NCI-H2081 (cell line): Measurements from ENCODE around the gene QRICH2.
A peak's percentile ranks its signal among the peaks of the same experiment; 100 is the strongest.
"Not testable (repeated sequence)": the region's sequence is repeated elsewhere in the genome, so short reads cannot be mapped to it uniquely, and the experiment has no call there.

Source experiments
- DNase-seq, 2 experiments: peaks; one replicate each; lab custom pipeline; 2025; lab: John Stamatoyannopoulos, UW

QRICH2 gene, protein sequence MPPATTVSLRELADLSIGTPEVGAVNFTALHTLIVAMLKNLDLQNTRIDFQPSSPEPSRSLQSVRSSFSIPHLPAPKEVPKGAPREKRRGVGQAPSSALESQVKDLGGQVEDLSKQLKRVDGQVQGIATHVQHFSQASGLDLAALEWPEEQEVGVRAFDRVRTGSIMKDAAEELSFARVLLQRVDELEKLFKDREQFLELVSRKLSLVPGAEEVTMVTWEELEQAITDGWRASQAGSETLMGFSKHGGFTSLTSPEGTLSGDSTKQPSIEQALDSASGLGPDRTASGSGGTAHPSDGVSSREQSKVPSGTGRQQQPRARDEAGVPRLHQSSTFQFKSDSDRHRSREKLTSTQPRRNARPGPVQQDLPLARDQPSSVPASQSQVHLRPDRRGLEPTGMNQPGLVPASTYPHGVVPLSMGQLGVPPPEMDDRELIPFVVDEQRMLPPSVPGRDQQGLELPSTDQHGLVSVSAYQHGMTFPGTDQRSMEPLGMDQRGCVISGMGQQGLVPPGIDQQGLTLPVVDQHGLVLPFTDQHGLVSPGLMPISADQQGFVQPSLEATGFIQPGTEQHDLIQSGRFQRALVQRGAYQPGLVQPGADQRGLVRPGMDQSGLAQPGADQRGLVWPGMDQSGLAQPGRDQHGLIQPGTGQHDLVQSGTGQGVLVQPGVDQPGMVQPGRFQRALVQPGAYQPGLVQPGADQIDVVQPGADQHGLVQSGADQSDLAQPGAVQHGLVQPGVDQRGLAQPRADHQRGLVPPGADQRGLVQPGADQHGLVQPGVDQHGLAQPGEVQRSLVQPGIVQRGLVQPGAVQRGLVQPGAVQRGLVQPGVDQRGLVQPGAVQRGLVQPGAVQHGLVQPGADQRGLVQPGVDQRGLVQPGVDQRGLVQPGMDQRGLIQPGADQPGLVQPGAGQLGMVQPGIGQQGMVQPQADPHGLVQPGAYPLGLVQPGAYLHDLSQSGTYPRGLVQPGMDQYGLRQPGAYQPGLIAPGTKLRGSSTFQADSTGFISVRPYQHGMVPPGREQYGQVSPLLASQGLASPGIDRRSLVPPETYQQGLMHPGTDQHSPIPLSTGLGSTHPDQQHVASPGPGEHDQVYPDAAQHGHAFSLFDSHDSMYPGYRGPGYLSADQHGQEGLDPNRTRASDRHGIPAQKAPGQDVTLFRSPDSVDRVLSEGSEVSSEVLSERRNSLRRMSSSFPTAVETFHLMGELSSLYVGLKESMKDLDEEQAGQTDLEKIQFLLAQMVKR (N-terminal part only)

DNA sequence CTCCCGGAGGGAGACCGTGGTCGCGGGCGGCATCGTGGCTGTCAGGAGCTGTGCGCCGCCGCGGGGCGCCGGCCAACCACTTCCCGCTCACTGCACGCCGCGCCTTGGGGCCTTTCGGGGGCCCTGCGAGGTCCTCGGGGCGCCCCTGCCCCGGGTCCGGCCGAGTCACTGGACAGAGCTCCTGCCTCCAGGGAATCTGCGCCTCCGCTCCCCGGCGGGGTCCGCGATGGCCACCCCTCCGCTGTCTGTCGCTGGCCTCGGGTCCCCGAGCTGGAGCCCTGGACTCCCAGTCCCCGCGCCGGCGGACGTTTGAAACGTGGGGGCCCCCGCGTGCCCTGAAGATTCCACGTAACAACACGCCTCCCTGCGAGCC, at the start of gene QRICH2:
Gene QRICH2, minus strand, starts transcription at position 311 of the 373 bp plus-strand sequence. Its CDS starts 278 bp downstream, at position 33.
- no peak for DNase-seq

DNA sequence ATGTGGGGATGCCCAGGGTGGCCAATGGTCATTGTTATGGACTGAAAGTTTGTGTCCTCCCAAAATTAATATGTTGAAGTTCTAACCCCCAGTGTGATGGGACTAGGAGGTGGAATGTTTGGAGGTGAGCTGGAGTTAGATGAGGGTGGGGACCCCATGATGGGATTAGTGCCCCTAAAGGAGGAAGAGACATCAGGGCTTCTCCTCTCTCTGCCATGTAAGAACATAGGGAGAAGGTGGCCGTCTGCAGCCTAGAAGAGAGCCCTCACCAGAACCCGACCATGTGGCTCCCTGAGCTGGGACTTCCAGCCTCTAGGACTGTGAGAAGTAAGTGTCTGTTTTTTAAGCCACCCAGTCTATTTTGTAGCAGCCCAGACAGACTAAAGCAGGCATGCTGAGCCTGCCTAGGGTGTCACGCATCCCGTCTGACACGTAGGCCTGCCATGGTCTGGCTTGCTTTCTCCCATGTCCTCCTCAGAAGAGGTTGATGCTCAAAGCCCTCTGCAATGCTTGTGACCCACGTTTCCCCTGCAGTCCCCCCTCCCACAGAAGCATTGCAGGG, 49.6 kb upstream of the QRICH2 start:
- DNase-seq = no peak

DNA sequence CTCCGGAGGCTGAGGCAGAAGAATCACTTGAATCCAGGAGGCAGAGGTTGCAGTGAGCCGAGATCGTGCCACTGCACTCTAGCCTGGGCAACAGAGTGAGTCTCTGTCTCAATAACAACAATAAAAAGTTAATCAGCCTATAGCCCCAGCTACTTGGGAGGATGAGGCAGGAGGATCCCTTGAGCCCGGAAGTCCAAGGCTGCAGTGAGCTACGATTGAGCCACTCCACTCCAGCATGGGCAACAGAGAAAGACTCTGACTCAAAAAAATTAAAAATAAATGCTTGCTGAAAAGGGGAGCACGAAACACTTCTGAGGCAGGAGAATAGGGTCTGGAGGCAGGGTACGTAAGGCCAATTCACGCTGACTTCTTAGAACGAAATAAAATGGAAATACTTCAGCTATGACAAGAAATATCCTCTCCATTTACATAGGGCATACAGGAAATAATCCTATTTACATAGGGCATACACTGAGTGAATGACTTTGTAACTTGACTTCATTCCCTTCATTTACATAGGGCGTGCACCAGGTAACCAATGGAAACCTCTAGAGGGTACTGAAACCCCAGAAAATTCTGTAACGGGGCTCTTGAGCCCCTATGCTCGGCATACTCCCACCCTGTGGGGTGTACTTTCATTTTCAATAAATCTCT, 48.9 kb upstream of the QRICH2 start:
- no peak for DNase-seq

DNA sequence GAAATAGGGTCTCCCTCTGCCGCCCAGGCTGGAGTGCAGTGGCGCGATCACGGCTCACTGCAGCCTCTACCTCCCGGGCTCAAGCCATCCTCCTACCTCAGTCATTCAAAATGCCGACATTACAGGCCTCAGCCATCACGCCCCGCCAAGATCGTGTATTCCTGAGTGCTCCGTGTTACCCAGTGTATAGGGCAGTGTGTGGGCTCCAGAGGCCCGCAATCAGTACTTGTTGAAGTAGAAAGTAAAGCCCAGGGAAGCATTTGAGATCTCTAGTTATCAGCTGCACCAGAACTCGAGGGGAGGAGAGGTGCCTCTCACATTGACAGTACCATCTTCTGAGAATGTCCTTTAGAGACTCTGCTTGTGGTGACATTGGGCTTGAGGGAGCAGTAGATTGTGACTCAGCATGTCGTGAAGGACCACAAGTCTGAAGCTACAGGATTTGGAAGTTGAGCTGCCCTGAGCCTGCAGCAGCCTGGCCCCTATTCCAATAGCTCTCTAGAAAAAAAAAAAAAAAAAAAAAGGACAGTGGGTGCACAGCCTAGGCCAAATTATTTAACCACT, 46.8 kb upstream of the QRICH2 start:
- DNase-seq = no peak

DNA sequence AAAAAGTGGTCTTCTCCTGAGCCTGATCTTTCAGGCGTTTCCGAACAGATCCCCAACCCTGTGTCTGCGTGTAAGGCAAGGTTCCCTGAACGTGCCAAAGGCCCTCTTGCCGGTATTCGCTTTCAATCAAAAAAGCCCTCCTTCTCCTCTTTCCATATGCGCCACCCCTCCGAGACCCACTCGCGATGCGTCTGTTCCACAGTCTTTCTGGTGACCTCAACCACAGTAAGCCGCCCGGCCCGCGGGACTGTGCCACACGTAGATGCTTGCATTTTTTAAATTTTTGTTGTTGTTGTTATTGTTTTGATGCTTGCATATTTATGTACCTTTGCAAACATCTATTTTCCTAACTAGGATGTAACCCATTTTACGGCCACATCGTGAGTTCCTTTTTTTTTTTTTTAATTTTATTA, 46.2 kb upstream of the QRICH2 start:
- no peak for DNase-seq

DNA sequence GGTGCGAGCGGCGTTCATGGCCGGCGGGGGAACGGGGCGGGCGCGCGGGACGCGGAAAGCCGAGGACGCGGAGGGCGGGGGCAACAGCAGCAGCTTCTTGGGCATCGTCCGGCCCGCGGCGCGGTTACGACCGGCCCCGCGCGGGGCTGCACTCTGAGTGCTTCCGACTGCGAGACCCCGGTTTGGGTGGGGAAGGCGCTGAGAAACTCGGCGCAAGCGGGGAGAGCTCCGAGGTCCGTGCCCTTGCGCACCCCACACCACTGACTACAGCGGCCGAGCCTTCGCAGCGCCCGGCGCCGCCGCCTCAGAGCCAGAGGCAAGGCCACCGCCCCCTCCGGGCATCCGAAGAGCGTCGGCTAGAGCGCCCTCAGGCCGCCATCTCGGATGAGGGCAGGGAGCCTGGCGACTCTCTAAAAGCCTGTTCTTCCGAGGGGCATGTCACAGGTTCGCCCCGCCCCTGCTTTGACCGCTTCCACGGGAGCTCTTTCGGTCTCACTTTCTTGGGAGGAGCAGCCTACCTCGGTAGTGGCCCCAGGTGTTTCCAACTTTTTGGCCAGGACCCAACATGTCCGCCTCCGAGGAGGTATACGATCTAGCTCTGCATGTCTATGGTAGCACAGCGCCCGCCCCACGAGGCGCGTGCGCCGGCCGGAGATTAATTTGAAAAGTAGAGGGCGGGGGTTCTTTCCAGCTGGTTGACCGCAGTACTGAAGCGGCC, 45.7 kb upstream of the QRICH2 start, which contains the start of gene PRPSAP1:
Gene PRPSAP1, minus strand, starts transcription at position 318 of the 718 bp plus-strand sequence. Its CDS starts 213 bp downstream, at position 105.
- DNase-seq = peak; percentile 92 to 95

DNA sequence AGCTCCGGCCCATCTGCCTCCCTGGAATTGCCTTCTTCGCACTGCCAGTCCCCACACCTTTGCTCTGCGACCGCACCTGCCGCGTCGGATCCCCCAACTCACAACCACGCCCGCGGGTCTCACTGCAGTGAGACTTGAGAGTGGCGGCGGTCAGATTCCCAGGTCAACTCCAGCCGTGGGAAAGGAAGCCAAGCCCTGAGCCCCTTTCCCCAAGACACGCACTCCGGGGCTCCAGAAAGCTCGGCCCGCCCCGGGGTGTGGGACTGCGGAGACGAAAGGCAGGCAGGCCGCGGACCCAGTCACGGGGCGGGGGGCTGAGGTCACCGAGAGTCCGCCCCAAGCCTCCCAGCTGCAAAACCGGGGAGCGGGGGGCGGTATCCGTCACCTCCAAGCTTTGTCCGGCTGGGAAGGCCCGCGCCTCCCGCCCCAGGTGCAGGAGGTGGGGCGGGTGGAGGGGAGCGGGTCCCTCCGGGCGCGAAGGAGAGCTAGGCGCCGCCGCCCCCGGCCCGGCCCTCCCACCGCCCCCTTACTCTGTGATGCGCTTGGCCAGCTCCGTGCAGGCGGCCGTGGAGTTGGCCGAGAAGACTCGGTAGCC, 45.0 kb upstream of the QRICH2 start:
- no peak for DNase-seq

DNA sequence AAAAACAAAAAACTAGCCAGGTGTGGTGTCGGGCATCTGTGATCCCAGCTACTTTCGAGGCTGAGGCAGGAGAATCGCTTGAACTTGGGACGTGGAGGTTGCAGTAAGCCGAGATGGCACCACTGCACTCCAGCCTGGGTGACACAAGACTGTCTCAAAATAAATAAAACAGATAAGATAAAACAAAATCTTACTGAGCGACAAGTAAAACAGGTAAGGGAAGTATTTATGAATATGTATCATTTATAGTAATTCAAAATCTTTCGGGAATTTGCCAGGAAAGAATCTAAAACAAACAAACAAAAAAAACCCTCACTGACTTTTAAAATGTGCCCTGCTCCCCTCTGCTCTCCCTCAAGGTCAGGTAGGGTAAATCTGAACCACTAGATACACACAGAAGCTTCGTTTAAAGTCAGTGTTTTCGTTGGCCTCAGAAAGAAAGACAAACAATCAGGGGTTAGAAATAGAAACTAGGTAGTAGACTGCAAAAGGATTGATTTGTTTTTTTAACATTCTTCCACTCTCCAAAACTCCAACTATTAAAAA, 43.5 kb upstream of the QRICH2 start:
- no peak for DNase-seq

DNA sequence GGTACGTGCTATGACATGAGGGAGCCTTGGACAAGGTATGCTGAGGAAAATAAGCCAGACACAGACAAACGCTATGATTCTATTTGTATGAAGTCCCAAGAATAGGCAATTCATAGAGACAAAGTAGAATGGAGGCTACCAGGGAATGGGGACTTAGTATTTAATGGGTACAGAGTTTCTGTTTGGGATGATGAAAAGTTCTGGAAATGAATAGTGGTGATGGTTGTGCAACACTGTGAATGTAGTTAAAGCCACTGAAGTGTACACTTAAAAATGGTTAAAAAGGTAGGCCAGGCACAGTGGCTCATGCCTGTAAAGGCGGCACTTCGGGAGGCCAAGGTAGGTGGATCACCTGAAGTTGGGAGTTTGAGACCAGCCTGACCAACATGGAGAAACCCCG, 42.4 kb upstream of the QRICH2 start:
- no peak for DNase-seq

DNA sequence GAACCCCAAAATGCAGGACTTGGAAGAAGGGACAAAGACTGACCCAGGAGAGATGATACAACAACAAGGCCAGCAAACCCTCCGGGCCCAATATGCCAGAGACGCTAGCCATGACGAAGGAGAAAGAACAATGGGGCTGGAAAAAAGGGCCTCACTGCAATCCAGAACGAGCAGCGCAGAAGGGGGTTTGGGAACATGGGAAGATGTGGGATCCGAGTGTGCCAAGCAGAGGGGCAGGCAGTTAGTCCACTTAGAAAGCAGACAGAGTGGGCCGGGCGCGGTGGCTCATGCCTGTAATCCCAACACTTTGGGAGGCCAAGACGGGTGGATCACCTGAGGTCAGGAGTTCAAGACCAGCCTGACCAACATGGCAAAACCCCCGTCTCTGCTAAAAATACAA, 38.9 kb upstream of the QRICH2 start:
- not testable (repeated sequence) for DNase-seq

DNA sequence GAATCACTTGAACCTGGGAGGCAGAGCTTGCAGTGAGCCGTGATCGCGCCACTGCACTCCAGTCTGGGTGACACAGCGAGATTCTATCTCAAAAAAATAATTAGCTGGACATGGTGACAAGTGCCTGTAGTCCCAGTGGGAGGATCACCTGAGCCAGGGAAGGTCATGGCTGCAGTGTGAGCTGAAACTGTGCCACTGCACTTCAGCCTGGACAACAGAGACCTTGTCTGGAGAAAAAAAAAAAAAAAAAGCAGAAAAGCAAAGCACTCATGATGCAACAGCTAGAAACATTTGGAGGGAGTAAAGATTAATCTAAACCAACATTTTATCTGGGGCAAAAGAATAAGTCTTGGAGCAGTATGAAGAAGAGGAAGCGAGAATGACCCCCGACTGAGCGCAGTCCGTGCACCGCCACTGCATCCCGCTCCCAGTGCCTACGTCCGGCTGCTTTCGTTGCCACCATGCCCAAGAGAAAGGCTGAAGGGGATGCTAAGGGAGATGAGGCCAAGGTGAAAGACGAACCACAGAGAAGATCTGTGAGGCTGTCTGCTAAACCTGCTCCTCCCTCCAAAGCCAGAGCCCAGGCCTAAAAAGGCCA, 37.4 kb upstream of the QRICH2 start:
- no peak for DNase-seq

DNA sequence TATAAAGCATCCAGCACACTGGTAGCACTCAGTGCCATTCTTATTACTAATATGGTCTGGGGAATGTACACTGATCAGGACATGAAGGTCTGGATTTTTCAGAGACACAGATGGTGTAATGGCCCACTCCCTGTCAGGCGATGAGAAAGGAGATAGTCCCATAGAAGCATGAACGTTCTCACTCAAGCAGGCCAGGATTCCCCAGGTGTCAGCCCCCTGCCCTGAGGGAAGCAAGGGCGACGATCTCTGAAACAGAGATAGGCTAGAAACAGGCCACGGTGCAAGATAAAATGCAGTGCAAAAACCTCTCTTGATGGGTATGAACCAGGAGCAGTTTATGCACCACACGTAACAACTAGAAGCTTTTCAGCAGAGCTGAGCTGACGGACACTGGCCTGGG, 35.0 kb upstream of the QRICH2 start:
- no peak for DNase-seq

DNA sequence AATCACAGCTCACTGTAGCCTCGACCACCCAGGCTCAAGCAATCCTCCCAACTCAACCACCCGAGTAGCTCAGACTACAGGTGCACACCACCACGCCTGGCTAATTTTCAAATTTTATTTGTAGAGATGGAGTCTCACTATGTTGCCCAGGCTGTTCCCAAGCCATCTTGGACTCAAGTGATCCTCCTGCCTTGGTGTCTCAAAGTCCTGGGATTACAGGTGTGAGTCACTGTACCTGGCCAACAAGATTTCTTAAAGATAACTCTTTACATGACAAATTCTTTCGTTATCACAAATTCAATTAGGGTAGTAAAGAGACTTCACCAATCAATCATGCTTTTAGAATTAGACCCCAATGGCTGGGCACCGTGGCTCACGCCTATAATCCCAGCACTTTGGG, 33.2 kb upstream of the QRICH2 start:
- DNase-seq = no peak

DNA sequence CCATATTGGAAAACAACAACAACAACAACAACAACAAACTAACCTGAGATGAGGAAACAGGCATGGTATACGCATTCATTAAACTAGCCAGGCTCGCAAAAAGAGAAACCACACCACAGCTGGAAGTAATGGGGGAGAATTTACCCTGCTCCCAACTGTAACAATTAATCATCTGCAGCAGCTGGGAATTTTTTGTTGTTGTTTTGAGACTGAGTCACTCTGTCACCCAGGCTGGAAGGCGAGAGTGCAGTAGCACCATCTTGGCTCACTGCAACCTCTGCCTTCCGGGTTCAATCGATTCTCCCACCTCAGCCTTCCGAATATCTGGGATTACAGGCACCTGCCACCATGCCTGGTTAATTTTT, 29.3 kb upstream of the QRICH2 start:
- DNase-seq = no peak

DNA sequence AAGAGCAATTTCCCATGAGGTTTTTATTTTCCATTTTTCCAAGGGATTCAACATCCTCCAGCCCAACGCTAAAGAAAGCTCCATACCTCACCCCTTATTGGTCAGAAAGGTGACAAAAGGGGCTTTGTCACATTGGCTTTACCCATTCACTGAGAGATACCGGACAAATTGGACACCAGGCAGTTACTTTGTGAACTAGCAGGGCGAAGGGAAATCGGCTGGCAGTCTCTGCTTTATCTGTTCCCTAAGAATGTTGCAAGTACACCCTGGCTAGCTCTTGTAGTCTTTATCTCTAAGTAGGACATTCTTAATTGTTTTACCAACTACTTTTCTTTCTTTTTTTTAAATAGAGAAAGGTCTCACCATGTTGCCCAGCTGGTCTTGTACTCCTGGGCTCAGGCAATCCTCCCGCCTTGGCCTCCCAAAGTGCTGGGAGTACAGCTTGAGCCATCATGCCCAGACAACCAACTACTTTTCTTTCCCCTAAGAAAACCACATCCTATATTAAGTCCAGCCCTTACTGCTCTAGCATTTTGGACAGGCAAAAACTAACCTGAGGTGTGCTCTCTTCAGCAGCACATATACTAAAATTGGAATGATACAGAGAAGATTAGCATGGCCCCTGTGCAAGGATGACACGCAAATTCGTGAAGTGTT, 28.8 kb upstream of the QRICH2 start:
- DNase-seq = no peak

DNA sequence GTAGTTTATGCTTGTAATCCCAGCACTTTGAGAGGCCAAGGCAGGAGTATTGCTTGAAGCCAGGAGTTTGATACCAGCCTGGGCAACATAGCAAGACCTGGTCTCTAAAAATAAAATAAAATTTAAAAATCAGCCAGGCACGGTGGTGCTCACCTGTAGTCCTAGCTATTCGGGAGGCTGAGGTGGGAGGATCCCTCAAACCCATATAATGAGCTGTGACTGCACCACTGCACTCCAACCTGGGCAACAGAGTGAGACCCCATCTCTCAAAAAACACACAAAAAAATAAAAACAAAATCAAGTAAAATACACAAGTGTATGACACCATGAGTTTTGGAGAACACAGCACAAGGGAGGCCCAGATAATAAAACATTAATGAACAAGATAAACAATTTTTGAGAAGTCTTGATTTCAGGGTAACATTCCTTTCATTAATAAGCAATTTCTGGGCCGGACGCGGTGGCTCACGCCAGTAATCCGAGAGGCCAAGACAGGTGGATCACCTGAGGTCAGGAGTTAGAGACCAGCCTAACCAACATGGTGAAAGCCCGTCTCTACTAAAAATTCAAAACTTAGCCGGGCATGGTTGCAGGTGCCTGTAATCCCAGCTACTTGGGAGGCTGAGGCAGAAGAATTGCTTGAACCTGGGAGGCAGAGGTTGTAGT, 27.8 kb upstream of the QRICH2 start:
- DNase-seq = no peak

DNA sequence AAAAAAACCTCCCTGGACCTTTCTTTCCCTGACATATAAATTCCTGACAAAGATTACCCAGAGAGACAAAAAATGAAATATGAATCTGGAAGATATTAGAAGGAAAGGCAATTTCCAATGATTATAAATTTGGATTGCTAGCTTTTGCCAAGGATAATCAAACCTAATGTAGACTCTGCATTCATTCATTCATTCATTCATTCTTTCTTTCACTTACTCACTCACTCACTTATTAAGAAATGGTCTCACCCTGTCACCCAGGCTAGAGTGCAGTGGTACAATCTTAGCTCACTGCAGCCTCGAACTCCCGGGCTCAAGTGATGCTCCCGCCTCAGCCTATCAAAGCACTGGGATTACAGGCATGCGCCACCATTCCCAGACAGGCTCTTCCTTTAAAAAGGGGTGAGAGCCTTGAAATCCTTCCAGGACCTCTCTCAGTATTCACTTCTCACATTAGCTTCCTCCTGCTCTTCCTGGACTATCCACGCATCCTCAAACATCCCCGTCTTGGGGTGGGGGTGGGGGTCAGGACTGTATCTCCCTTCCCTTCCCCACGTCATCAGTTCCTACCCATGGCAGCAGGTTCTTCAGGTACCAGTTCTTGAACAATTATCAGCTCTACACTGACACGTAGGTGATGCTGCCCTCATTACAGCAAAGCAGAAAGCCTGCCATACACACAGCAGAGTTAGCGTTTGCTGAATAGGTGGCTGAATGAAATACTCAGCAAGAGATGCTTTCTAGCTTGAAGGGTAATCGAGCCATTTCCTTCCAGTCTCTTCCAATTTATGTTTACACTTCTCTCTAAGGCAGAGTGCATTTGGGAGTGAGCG, 25.8 kb upstream of the QRICH2 start:
- DNase-seq = no peak
